ENCODE results near the gene TUBB3. TPM values are rescaled to one million over a fixed set of nuclear protein-coding genes. Genes with fewer than 3 reads are reported as not detected.
"Not testable (repeated sequence)": the region's sequence is repeated elsewhere in the genome, so short reads cannot be mapped to it uniquely, and the experiment has no call there.

Gene TUBB3
- total RNA-seq, 1 experiment from 2014 or later: 173 TPM

- Histone ChIP-seq H3K9ac (ENCODE audit: low read length) (no peak overlapping the region), H3K4me1 (ENCODE audit: control insufficient read depth in 1 of 2, insufficient read depth in 2 of 2, low read length in 2 of 2) (peaks cover 0 to 7% of the 10 kb centered on the region in 2 experiments; a peak in 1 of 4 replicates), H3K9me3 (ENCODE audit: control insufficient read depth in 1 of 2, insufficient read depth in 1 of 2, low read depth in 1 of 2, low read length in 2 of 2) (peaks cover 0 to 5% of the 10 kb centered on the region in 2 experiments; a peak in 1 of 4 replicates), H3K79me2 (ENCODE audit: insufficient read depth, low read length) (peaks cover 42% of the 10 kb centered on the region), H4K20me1 (ENCODE audit: insufficient read depth) (no peaks in the 10 kb centered on the region), H3K27me3 (ENCODE audit: insufficient read depth, low read length) (no peaks in the 10 kb centered on the region), H3K9me2 (ENCODE audit: insufficient read depth) (no peaks in the 10 kb centered on the region), H3K36me3 (ENCODE audit: control insufficient read depth in 1 of 2, insufficient read depth in 2 of 2, low read length in 2 of 2) (peaks cover 54 to 62% of the 10 kb centered on the region in 2 experiments), H3K27ac (ENCODE audit: low read depth, low read length) (peak overlapping the region; percentile 22; the same call in 1 of the 2 replicates), H2AFZ (ENCODE audit: low read depth, low read length, poor library complexity, severe bottlenecking) (no peak overlapping the region), H3K4me2 (ENCODE audit: low read length) (no peak overlapping the region), H3K4me3 (replicated peaks in 1 of 2; ENCODE audit: low read depth in 1 of 2, low read length in 2 of 2) (no peak overlapping the region)
- intact Hi-C loops (cut with micrococcal nuclease): no loop called here
- no peak for DNase-seq (ENCODE audit: low read depth, low spot score)
- ChIA-PET CTCF (no interaction called here), POLR2A (interaction anchor here (0.6 to 2.0 kb wide), 3 partner anchors 9 to 141 kb away, joined by 3 to 9 read pairs (median 4); partner anchors contain the start of gene TUBB3), RAD21 (ENCODE audit: low non-redundant PET in 1 of 2, low total read pairs in 2 of 2, uncharacterized antibody in 2 of 2, unreplicated experiment in 2 of 2) (no interaction called here)
- TF ChIP-seq ELF1 (IDR thresholded peaks at IDR 0.05; ENCODE audit: borderline replicate concordance, low read depth) (no peak), POLR2AphosphoS5 (IDR thresholded peaks at IDR 0.05; ENCODE audit: low read depth, low read length) (peak; percentile 10; the same call in 1 of the 2 replicates)
- no TSS peak for BruUV-seq (replicated peaks)
- ATAC-seq: no peak
Measured at GRCh38 chr16:89931964-89932363, 8.8 kb downstream of the TUBB3 start.

DNA sequence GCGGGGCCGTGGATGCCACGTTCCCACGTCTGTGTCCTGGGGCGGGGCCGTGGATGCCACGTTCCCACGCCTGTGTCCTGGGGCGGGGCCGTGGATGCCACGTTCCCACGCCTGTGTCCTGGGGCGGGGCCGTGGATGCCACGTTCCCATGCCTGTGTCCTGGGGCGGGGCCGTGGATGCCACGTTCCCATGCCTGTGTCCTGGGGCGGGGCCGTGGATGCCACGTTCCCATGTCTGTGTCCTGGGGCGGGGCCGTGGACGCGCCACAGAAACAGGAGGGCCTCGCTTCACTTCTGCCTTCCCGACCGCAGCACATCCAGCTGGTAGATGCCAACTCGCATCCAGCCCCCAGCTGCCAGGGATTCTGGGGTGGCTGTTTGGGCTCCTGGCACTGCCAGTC, 10.9 kb downstream of the TUBB3 start:
- RAD21 ChIA-PET (ENCODE audit: low non-redundant PET in 1 of 2, low total read pairs in 2 of 2, uncharacterized antibody in 2 of 2, unreplicated experiment in 2 of 2); H3K27me3 ChIP-seq (ENCODE audit: insufficient read depth, low read length); H3K9me3 ChIP-seq (ENCODE audit: control insufficient read depth in 1 of 2, insufficient read depth in 1 of 2, low read depth in 1 of 2, low read length in 2 of 2); ATAC-seq; H2AFZ ChIP-seq (ENCODE audit: low read depth, low read length, poor library complexity, severe bottlenecking); H3K4me2 ChIP-seq (ENCODE audit: low read length); H3K4me1 ChIP-seq (ENCODE audit: control insufficient read depth in 1 of 2, insufficient read depth in 2 of 2, low read length in 2 of 2); H3K27ac ChIP-seq (ENCODE audit: low read depth, low read length); CTCF ChIA-PET; H3K9ac ChIP-seq (ENCODE audit: low read length); H4K20me1 ChIP-seq (ENCODE audit: insufficient read depth); BruUV-seq (replicated peaks); H3K9me2 ChIP-seq (ENCODE audit: insufficient read depth); H3K4me3 ChIP-seq (replicated peaks in 1 of 2; ENCODE audit: low read depth in 1 of 2, low read length in 2 of 2); intact Hi-C loops (cut with micrococcal nuclease); DNase-seq (ENCODE audit: low read depth, low spot score): not testable (repeated sequence)
- Histone ChIP-seq H3K36me3 (ENCODE audit: control insufficient read depth in 1 of 2, insufficient read depth in 2 of 2, low read length in 2 of 2) (peaks cover 47 to 55% of the 10 kb centered on the region in 2 experiments), H3K79me2 (ENCODE audit: insufficient read depth, low read length) (peaks cover 25% of the 10 kb centered on the region)
- POLR2A ChIA-PET: interaction anchor here (1.4 kb wide), 1 partner anchor 12 kb away, joined by 5 read pairs; no protein-coding TSS in a partner anchor

Measured in HCT116 (cell line).